HCT116 (cell line): ENCODE results near the gene ANGEL1. TPM values are rescaled to one million over a fixed set of nuclear protein-coding genes. Genes with fewer than 3 reads are reported as not detected.

Source experiments
- ATAC-seq: fragments of 200-7000 bp; cut with Tn5 transposase; 2 replicates; pipeline ENCODE4 v1.9.1; 2020; ENCODE audit warnings: mild to moderate bottlenecking, moderate library complexity
- BruUV-seq: library from RNA; stranded (reverse); fragments of 400-500 nt; replicated peaks from 2 replicates; lab custom pipeline; 2021; lab: Mats Ljungman, UMichigan
- CTCF ChIA-PET: fragments of 300-600 bp; sonication (Branson Sonifier 250); formaldehyde crosslinking; loops from one replicate; lab custom pipeline; 2021; ENCODE audit warnings: antibody characterized with exemption; lab: Charles Lee
- POLR2A ChIA-PET: fragments of 300-600, 350-600 bp; sonication (Branson Sonifier 250); formaldehyde crosslinking; loops from one replicate; lab custom pipeline; 2021; ENCODE audit warnings: antibody characterized with exemption; lab: Charles Lee
- RAD21 ChIA-PET, 2 experiments: fragments of 300-600 bp; sonication (Branson Sonifier 250); formaldehyde crosslinking; loops; one replicate each; lab custom pipeline; 2023; ENCODE audit warnings: low total read pairs in 2 of 2; ENCODE audit not compliant: uncharacterized antibody in 2 of 2, unreplicated experiment in 2 of 2, low non-redundant PET in 1 of 2; lab: Charles Lee
- DNase-seq: peaks from one replicate; pipeline ENCODE4 v3.0.0-alpha.2; 2010; ENCODE audit warnings: low read depth, low spot score
- H2AFZ ChIP-seq: fragments of 200-600 bp; shearing (Covaris generic), sonication (generic); 2 replicates; pipeline ENCODE4 v1.6.1; 2017; ENCODE audit warnings: low read depth, mixed run types, mixed read lengths, antibody characterized with exemption, low read length; ENCODE audit not compliant: poor library complexity, severe bottlenecking
- H3K27ac ChIP-seq: 2 replicates; pipeline ENCODE4 v1.5.1; 2012; ENCODE audit warnings: low read depth, low read length
- H3K27me3 ChIP-seq: fragments of 200-600 bp; sonication (generic); 2 replicates; pipeline ENCODE4 v1.6.1; 2016; ENCODE audit warnings: mixed run types, low read length, mixed read lengths; ENCODE audit not compliant: insufficient read depth
- H3K36me3 ChIP-seq, 2 experiments: fragments of 200-500 bp in 1 of 2; fragments of 200-600 bp in 1 of 2; sonication (Bioruptor generic) in 1 of 2; sonication (generic) in 1 of 2; 2 replicates each; pipeline versions ENCODE4 v1.5.1 to v1.6.1; 2014 to 2016; ENCODE audit warnings: low read length in 2 of 2, inconsistent platforms in 1 of 2, mixed read lengths in 1 of 2, mixed run types in 1 of 2; ENCODE audit not compliant: insufficient read depth in 2 of 2, control insufficient read depth in 1 of 2
- H3K4me1 ChIP-seq, 2 experiments: fragments of 200-600 bp in 1 of 2; sonication (generic) in 1 of 2; 2 replicates each; pipeline versions ENCODE4 v1.5.1 to v1.6.1; 2012 to 2017; ENCODE audit warnings: low read length in 2 of 2, inconsistent platforms in 1 of 2, mild to moderate bottlenecking in 1 of 2, mixed read lengths in 1 of 2, mixed run types in 1 of 2, moderate library complexity in 1 of 2; ENCODE audit not compliant: insufficient read depth in 2 of 2, control insufficient read depth in 1 of 2
- H3K4me2 ChIP-seq: fragments of 200-600 bp; sonication (generic); 2 replicates; pipeline ENCODE4 v1.6.1; 2017; ENCODE audit warnings: mixed run types, low read length, mixed read lengths
- H3K4me3 ChIP-seq, 2 experiments: fragments of 200-600 bp in 1 of 2; sonication (generic) in 1 of 2; replicated peaks in 1 of 2; 2 replicates each; pipeline ENCODE4 v1.5.1; 2011 to 2016; ENCODE audit warnings: low read length in 2 of 2, control low read depth in 1 of 2, low read depth in 1 of 2, mild to moderate bottlenecking in 1 of 2, mixed read lengths in 1 of 2, mixed run types in 1 of 2
- H3K79me2 ChIP-seq: fragments of 200-600 bp; sonication (generic); 2 replicates; pipeline ENCODE4 v1.6.1; 2017; ENCODE audit warnings: mild to moderate bottlenecking, mixed run types, low read length, moderate library complexity, mixed read lengths; ENCODE audit not compliant: insufficient read depth
- H3K9ac ChIP-seq: fragments of 200-600 bp; sonication (generic); 2 replicates; pipeline ENCODE4 v1.6.1; 2016; ENCODE audit warnings: low read length, mixed read lengths
- H3K9me2 ChIP-seq: fragments of 200-600 bp; sonication (generic), shearing (Covaris generic); 2 replicates; pipeline ENCODE4 v1.6.1; 2017; ENCODE audit warnings: mixed run types, mild to moderate bottlenecking, moderate library complexity; ENCODE audit not compliant: insufficient read depth
- H3K9me3 ChIP-seq, 2 experiments: fragments of 200-500 bp in 1 of 2; fragments of 200-600 bp in 1 of 2; sonication (Bioruptor generic) in 1 of 2; sonication (generic) in 1 of 2; 2 replicates each; pipeline ENCODE4 v1.6.1; 2014 to 2017; ENCODE audit warnings: low read length in 2 of 2, mixed read lengths in 2 of 2, inconsistent platforms in 1 of 2, low read depth in 1 of 2, mild to moderate bottlenecking in 1 of 2, mixed run types in 1 of 2, moderate library complexity in 1 of 2; ENCODE audit not compliant: control insufficient read depth in 1 of 2, insufficient read depth in 1 of 2
- H4K20me1 ChIP-seq: fragments of 200-600 bp; sonication (generic), shearing (Covaris generic); 2 replicates; pipeline ENCODE4 v1.6.1; 2017; ENCODE audit warnings: mixed run types, mild to moderate bottlenecking, moderate library complexity; ENCODE audit not compliant: insufficient read depth
- CBX3 ChIP-seq: IDR thresholded peaks from 2 replicates; pipeline ENCODE4 v1.6.1; 2012; ENCODE audit warnings: low read depth
- CEBPB ChIP-seq: IDR thresholded peaks from 2 replicates; pipeline ENCODE4 v1.6.1; 2012; ENCODE audit warnings: low read depth
- EZH2phosphoT487 ChIP-seq: fragments of 200-600 bp; IDR thresholded peaks from 2 replicates; pipeline ENCODE4 v1.6.1; 2018; ENCODE audit warnings: antibody characterized with exemption, borderline replicate concordance
- JUND ChIP-seq: IDR thresholded peaks from 2 replicates; pipeline ENCODE4 v1.6.1; 2012
- POLR2A ChIP-seq: IDR thresholded peaks from 2 replicates; pipeline ENCODE4 v1.7.0; 2011; ENCODE audit warnings: borderline replicate concordance; ENCODE audit not compliant: insufficient read depth, insufficient read length; ENCODE audit errors: extremely low read depth
- RAD21 ChIP-seq: IDR thresholded peaks from 2 replicates; pipeline ENCODE4 v1.6.1; 2012; ENCODE audit warnings: low read depth, mild to moderate bottlenecking
- SP1 ChIP-seq: IDR thresholded peaks from 2 replicates; pipeline ENCODE4 v1.6.1; 2012; ENCODE audit warnings: low read depth
- TCF7L2 ChIP-seq: IDR thresholded peaks from 2 replicates; pipeline ENCODE4 v1.7.0; 2011; ENCODE audit warnings: borderline replicate concordance, inconsistent platforms; ENCODE audit not compliant: insufficient read depth, insufficient read length; ENCODE audit errors: extremely low read depth
- ZBTB33 ChIP-seq: IDR thresholded peaks from 2 replicates; pipeline ENCODE4 v1.6.1; 2011; ENCODE audit warnings: mild to moderate bottlenecking, low read length, moderate library complexity; ENCODE audit not compliant: insufficient replicate concordance; ENCODE audit errors: extremely low read depth
- ZFX ChIP-seq: fragments of 450-650 bp; IDR thresholded peaks from 2 replicates; pipeline ENCODE4 v1.6.1; 2017
- ZNF274 ChIP-seq: fragments of 200-500 bp; sonication (Bioruptor generic); IDR thresholded peaks from 2 replicates; pipeline ENCODE4 v1.6.1; 2014; ENCODE audit warnings: mild to moderate bottlenecking, low read depth, low read length, inconsistent platforms
- intact Hi-C: fragments of 100-400 bp; cut with micrococcal nuclease; formaldehyde crosslinking; loops from 2 replicates; pipeline ENCODE4 v1.10.0; 2022
- total RNA-seq: library from RNA; stranded (reverse); gene quantifications from one replicate; pipeline ENCODE4 v1.2.1, GENCODE V29; 2021; ENCODE audit not compliant: unreplicated experiment
- TF ChIP-seq, protein P1 (sequence below), 3 experiments: fragments of 200-600 bp in 1 of 3; sonication (generic) in 1 of 3; IDR thresholded peaks in 2 of 3; conservative IDR thresholded peaks in 1 of 3; 2 replicates each; pipeline ENCODE4 v1.5.1; 2012 to 2017; ENCODE audit warnings: low read depth in 2 of 3, low read length in 2 of 3, antibody characterized with exemption in 1 of 3, borderline replicate concordance in 1 of 3, control low read depth in 1 of 3, mild to moderate bottlenecking in 1 of 3, mixed read lengths in 1 of 3, mixed run types in 1 of 3, moderate library complexity in 1 of 3; ENCODE audit not compliant: insufficient read depth in 1 of 3

Gene ANGEL1
- total RNA-seq, 1 experiment from 2014 or later = 20.6 TPM

GRCh38 chr14:76828339-76829012 is 15.8 kb upstream of the ANGEL1 start:
- ChIA-PET POLR2A (no interaction called here), RAD21 (no interaction called here), CTCF (no interaction called here)
- Histone ChIP-seq H3K36me3 (no peaks in the 10 kb centered on the region), H3K9me2 (no peaks in the 10 kb centered on the region), H3K27ac (no peak overlapping the region), H3K27me3 (no peaks in the 10 kb centered on the region), H3K9me3 (no peaks in the 10 kb centered on the region), H2AFZ (no peak overlapping the region), H3K4me2 (no peak overlapping the region), H3K4me1 (peaks cover 0 to 5% of the 10 kb centered on the region in 2 experiments; a peak in 1 of 4 replicates), H3K79me2 (no peaks in the 10 kb centered on the region), H4K20me1 (no peaks in the 10 kb centered on the region), H3K9ac (no peak overlapping the region), H3K4me3 (no peak overlapping the region)
- ATAC-seq (no peak), DNase-seq (no peak)
- no TSS peak for BruUV-seq
- intact Hi-C loops = no loop called here
- TF ChIP-seq ZFX (no peak), SP1 (no peak), TCF7L2 (no peak), ZNF274 (no peak), RAD21 (no peak), JUND (no peak), CBX3 (no peak), CEBPB (no peak), EZH2phosphoT487 (no peak), POLR2A (no peak), ZBTB33 (no peak)
- TF ChIP-seq, protein P1, sequence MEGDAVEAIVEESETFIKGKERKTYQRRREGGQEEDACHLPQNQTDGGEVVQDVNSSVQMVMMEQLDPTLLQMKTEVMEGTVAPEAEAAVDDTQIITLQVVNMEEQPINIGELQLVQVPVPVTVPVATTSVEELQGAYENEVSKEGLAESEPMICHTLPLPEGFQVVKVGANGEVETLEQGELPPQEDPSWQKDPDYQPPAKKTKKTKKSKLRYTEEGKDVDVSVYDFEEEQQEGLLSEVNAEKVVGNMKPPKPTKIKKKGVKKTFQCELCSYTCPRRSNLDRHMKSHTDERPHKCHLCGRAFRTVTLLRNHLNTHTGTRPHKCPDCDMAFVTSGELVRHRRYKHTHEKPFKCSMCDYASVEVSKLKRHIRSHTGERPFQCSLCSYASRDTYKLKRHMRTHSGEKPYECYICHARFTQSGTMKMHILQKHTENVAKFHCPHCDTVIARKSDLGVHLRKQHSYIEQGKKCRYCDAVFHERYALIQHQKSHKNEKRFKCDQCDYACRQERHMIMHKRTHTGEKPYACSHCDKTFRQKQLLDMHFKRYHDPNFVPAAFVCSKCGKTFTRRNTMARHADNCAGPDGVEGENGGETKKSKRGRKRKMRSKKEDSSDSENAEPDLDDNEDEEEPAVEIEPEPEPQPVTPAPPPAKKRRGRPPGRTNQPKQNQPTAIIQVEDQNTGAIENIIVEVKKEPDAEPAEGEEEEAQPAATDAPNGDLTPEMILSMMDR (IDR thresholded peaks at IDR 0.05 in 2 of 3, conservative IDR thresholded peaks at IDR 0.05 in 1 of 3; ENCODE audit: borderline replicate concordance in 1 of 3, insufficient read depth in 1 of 3, low read depth in 2 of 3, low read length in 2 of 3) = no peak
